SK-N-SH (cell line): ENCODE measurements around the gene CYP2A7.
"Not testable (repeated sequence)": the region's sequence is repeated elsewhere in the genome, so short reads cannot be mapped to it uniquely, and the experiment has no call there.

Experiments used
- NRF1 ChIP-seq: IDR thresholded peaks from 2 replicates; pipeline ENCODE4 v1.6.1; 2012; ENCODE audit warnings: low read depth, mild to moderate bottlenecking, low read length
- REST ChIP-seq: IDR thresholded peaks from 2 replicates; pipeline ENCODE4 v1.6.1; 2012; ENCODE audit warnings: mild to moderate bottlenecking, low read depth, low read length, moderate library complexity

DNA sequence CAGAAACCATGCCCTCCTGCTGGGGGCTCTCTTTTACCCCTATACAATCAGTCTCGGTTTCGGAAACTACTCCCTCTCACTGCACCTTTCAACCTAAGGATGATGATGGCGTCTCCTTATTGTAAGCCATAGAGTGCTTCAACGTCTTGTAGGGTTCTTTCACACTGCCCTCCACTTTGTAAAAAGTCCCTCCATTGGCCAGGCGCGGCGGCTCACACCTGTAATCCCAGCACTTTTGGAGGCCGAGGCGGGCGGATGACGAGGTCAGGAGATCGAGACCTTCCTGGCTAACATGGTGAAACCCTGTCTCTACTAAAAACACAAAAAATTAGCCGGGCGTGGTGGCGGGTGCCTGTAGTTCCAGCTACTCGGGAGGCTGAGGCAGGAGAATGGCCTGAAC is 51.3 kb downstream of the CYP2A7 start:
- not testable (repeated sequence) for TF ChIP-seq REST, NRF1
